ENCODE measurements around the gene TMEM163. TPM values are rescaled to one million over a fixed set of nuclear protein-coding genes. Genes with fewer than 3 reads are reported as not detected.

The TMEM163 gene
- total RNA-seq, 3 donors from 2014 or later, result 0.41 to 1.5 (median 0.60) TPM

DNA sequence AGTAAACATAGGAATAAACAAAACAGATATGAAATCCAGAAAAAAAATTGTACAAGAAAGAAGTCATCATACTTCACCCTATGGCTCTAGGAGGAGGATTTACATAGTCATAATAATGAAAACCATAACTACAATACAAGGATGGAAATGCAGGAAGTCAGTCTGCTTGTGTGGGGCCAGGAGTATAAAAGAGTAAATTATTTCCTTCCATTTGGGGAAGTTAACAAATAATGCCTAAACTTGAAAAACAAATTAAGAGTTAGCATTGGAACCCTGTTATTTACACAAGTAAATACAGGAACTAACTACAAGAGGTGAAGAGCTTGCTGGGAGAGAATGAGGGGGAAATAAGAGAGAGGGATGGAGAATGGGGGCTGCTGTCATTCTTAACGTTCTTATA lies 15.4 kb downstream of the TMEM163 start:
- ATAC-seq, result no peak
- Histone ChIP-seq H3K36me3 (ENCODE audit: low read depth) (no peaks in the 10 kb centered on the region), H3K4me3 (no peak overlapping the region), H3K9me3 (no peaks in the 10 kb centered on the region), H3K4me1 (ENCODE audit: low read depth) (no peaks in the 10 kb centered on the region)
- intact Hi-C loops (cut with DNase I, micrococcal nuclease), result no loop called here
- DNase-seq, result no peak
- TF ChIP-seq, protein P1, sequence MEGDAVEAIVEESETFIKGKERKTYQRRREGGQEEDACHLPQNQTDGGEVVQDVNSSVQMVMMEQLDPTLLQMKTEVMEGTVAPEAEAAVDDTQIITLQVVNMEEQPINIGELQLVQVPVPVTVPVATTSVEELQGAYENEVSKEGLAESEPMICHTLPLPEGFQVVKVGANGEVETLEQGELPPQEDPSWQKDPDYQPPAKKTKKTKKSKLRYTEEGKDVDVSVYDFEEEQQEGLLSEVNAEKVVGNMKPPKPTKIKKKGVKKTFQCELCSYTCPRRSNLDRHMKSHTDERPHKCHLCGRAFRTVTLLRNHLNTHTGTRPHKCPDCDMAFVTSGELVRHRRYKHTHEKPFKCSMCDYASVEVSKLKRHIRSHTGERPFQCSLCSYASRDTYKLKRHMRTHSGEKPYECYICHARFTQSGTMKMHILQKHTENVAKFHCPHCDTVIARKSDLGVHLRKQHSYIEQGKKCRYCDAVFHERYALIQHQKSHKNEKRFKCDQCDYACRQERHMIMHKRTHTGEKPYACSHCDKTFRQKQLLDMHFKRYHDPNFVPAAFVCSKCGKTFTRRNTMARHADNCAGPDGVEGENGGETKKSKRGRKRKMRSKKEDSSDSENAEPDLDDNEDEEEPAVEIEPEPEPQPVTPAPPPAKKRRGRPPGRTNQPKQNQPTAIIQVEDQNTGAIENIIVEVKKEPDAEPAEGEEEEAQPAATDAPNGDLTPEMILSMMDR (IDR thresholded peaks at IDR 0.05), result no peak

DNA sequence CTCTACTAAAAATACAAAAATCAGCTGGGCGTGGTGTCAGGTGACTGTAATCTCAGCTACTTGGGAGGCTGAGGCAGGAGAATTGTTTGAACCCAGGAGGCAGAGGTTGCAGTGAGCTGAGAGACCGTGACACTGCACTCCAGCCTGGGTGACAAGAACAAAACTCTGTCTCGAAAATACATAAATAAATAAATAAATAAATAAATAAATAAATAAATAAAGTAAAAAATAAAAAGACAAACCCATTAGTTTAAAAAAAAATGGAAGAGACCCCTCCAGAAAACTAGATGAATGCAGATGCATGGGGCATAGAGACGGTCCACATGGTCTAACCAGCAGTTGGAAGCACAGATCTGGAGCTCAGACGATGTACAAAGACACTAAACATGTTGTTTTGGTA lies 18.1 kb downstream of the TMEM163 start:
- Histone ChIP-seq H3K4me3 (no peak overlapping the region), H3K36me3 (ENCODE audit: low read depth) (no peaks in the 10 kb centered on the region), H3K4me1 (ENCODE audit: low read depth) (no peaks in the 10 kb centered on the region), H3K9me3 (no peaks in the 10 kb centered on the region)
- intact Hi-C loops (cut with DNase I, micrococcal nuclease), result no loop called here
- ATAC-seq (no peak), DNase-seq (no peak)
- TF ChIP-seq, protein P1 (IDR thresholded peaks at IDR 0.05), result no peak

DNA sequence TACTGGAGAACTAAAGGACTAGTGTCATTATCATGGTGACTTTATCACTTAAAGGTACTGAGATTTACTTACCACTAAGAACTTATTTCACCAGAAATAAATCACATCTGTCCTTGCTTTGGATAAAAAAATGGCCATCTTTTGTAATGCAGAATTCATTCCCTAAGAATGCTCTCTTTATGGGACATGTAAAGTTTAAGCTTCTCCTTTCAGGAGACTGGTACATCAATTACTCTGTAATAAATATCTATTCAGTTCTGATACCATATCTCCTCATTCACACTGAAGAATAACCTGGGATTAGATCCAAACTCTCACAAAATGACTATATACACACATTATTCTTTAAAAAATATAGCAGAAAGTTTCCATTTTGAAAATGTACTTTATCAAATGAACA lies 24.4 kb downstream of the TMEM163 start:
- DNase-seq (no peak), ATAC-seq (no peak)
- no peak overlapping the region for H3K4me3 ChIP-seq
- intact Hi-C loops (cut with DNase I, micrococcal nuclease), result no loop called here
- H3K4me1 ChIP-seq (ENCODE audit: low read depth), result no peaks in the 10 kb centered on the region
- TF ChIP-seq, protein P1 (IDR thresholded peaks at IDR 0.05), result no peak
- no peaks in the 10 kb centered on the region for H3K9me3 ChIP-seq
- H3K36me3 ChIP-seq (ENCODE audit: low read depth), result no peaks in the 10 kb centered on the region

DNA sequence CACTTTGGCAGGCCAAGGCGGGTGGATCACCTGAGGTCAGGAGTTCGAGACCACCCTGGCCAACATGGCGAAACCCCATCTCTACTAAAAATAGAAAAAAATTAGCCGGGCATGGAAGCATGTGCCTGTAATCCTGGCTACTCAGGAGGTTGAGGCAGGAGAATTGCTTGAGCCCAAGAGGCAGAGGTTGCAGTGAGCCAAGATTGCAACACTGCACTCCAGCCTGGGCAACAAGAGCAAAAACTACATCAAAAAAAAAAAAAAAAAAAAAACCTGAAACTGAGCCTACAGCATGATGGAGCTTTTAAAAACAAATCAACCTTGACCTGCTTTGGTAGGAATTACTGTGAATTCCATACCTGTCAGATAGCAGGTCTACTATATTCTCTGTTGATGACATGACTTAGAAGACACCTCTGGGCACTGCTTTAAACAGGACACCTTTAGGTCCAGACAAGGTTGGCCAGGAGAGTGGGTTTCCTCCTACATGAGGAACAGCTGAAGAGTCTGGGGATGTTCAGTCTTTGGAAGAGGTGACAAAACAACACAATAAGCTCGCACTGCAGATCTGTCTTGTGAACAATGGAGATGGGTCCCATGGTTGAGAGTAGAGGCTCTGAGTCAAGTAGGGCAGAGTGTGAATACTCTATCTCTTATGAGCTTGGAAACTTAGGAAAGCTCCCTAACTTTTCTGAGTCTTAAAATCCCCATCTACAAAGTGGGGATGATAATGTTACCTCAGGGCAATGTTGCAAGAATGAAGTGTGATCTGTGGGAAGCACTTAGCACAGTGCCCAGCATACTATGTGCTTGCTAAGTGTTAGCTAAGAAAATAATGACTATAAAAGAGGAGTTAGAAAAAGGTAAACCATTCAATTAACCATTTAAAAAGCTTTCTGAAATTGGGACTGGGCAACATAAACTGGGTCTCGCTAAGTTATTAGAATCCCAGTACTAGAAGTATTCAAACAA lies 25.2 kb downstream of the TMEM163 start:
- Histone ChIP-seq H3K4me3 (no peak overlapping the region), H3K36me3 (ENCODE audit: low read depth) (no peaks in the 10 kb centered on the region), H3K4me1 (ENCODE audit: low read depth) (no peaks in the 10 kb centered on the region), H3K9me3 (no peaks in the 10 kb centered on the region)
- no peak for ATAC-seq
- TF ChIP-seq, protein P1 (IDR thresholded peaks at IDR 0.05), result no peak
- intact Hi-C loops (cut with DNase I, micrococcal nuclease), result no loop called here
- DNase-seq, result no peak

DNA sequence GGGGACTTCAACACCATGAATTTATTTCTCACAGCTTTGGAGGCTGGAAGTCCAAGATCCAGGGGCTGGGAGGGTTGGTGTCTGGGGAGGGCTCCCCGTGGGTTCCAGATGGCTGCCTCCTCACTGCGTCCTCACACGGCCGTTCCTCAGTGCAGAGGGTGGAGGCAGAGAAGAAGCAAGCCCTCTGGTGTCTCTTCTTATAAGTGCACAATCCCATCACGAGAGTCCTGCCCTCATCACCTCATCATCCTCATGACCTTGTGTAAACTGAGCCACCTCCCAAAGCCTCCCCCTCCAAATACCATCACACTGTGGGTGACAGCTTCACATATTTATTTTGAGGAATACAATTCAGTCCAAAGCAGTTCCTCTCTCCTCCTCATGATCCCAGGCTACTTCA lies 26.3 kb downstream of the TMEM163 start:
- TF ChIP-seq, protein P1 (IDR thresholded peaks at IDR 0.05), result no peak
- Histone ChIP-seq H3K4me1 (ENCODE audit: low read depth) (no peaks in the 10 kb centered on the region), H3K4me3 (no peak overlapping the region), H3K9me3 (no peaks in the 10 kb centered on the region), H3K36me3 (ENCODE audit: low read depth) (no peaks in the 10 kb centered on the region)
- DNase-seq, result no peak
- intact Hi-C loops (cut with DNase I, micrococcal nuclease), result no loop called here
- no peak for ATAC-seq
